Natural killer cell (primary cell): ENCODE results near the gene SMARCD1. TPM values are rescaled to one million over a fixed set of nuclear protein-coding genes. Genes with fewer than 3 reads are reported as not detected.
"Not testable (repeated sequence)": the region's sequence is repeated elsewhere in the genome, so short reads cannot be mapped to it uniquely, and the experiment has no call there.

Experiments used
- ATAC-seq, 3 donors: fragments of 150-1000 bp in 2 of 3; fragments of 200-7000 bp in 1 of 3; cut with Tn5 transposase; 1 replicate in 1 of 3; 2 replicates in 2 of 3; pipeline ENCODE4 v1.10.0; 2021; ENCODE audit warnings: mild to moderate bottlenecking in 2 of 3, moderate library complexity in 2 of 3
- DNase-seq, 2 donors: peaks; one replicate each; pipeline versions ENCODE4 v3.0.0 to v3.0.0-alpha.2; 2013 to 2021; ENCODE audit warnings: mixed read lengths in 1 of 2
- H3K27ac ChIP-seq: one replicate; pipeline ENCODE4 v1.5.1; 2013; ENCODE audit warnings: mild to moderate bottlenecking, low read length
- H3K27me3 ChIP-seq: one replicate; pipeline ENCODE4 v1.6.1; 2013; ENCODE audit warnings: low read length; ENCODE audit not compliant: control insufficient read depth, insufficient read depth
- H3K36me3 ChIP-seq: one replicate; pipeline ENCODE4 v1.6.1; 2013; ENCODE audit warnings: low read length; ENCODE audit not compliant: control insufficient read depth, insufficient read depth
- H3K4me1 ChIP-seq: one replicate; pipeline ENCODE4 v1.6.1; 2013; ENCODE audit warnings: low read length; ENCODE audit not compliant: control insufficient read depth, insufficient read depth
- H3K4me3 ChIP-seq: one replicate; pipeline ENCODE4 v1.5.1; 2013; ENCODE audit warnings: low read length
- H3K9me3 ChIP-seq: one replicate; pipeline ENCODE4 v1.6.1; 2013; ENCODE audit warnings: low read length; ENCODE audit not compliant: control insufficient read depth, insufficient read depth
- H3K27ac Mint-ChIP-seq, 2 donors: one replicate each; pipeline ENCODE4 v1.8.0; 2022; ENCODE audit warnings: mild to moderate bottlenecking in 2 of 2, mixed read lengths in 2 of 2, moderate library complexity in 1 of 2
- H3K27me3 Mint-ChIP-seq, 2 donors: one replicate each; pipeline ENCODE4 v1.8.0; 2022; ENCODE audit warnings: low read depth in 2 of 2, mixed read lengths in 2 of 2
- H3K36me3 Mint-ChIP-seq: one replicate; pipeline ENCODE4 v1.8.0; 2022; ENCODE audit warnings: mixed read lengths
- H3K4me1 Mint-ChIP-seq, 2 donors: one replicate each; pipeline ENCODE4 v1.8.0; 2022; ENCODE audit warnings: mixed read lengths in 2 of 2
- H3K4me3 Mint-ChIP-seq: one replicate; pipeline ENCODE4 v1.8.0; 2022; ENCODE audit warnings: mild to moderate bottlenecking, moderate library complexity, mixed read lengths
- H3K9me3 Mint-ChIP-seq, 2 donors: one replicate each; pipeline ENCODE4 v1.8.0; 2022; ENCODE audit warnings: mixed read lengths in 2 of 2
- WGBS: methylation state at CpG from one replicate; pipeline ENCODE4 v1.1.7; 2013; ENCODE audit warnings: missing lambda C conversion rate; ENCODE audit not compliant: insufficient coverage; 5-methylcytosine and 5-hydroxymethylcytosine counted together
- intact Hi-C: fragments of 100-400 bp; cut with micrococcal nuclease; formaldehyde crosslinking; loops from one replicate; pipeline ENCODE4 v1.14.2; 2022
- total RNA-seq, 4 donors: library from RNA; stranded (reverse); fragments of 120-200 nt in 1 of 4; gene quantifications; one replicate each; pipeline versions ENCODE4 v1.2.3 to v1.2.4, GENCODE V29; 2013 to 2022
- TF ChIP-seq, protein P1 (sequence below): fragments of 200-600 bp; IDR thresholded peaks from one replicate; pipeline ENCODE4 v1.8.0; 2022; ENCODE audit warnings: antibody characterized with exemption

The SMARCD1 gene
- total RNA-seq, 3 donors from 2014 or later (not counting 1 experiment from before 2014, with no cell fraction given): 81.3 to 97.0 (median 88.6) TPM

DNA sequence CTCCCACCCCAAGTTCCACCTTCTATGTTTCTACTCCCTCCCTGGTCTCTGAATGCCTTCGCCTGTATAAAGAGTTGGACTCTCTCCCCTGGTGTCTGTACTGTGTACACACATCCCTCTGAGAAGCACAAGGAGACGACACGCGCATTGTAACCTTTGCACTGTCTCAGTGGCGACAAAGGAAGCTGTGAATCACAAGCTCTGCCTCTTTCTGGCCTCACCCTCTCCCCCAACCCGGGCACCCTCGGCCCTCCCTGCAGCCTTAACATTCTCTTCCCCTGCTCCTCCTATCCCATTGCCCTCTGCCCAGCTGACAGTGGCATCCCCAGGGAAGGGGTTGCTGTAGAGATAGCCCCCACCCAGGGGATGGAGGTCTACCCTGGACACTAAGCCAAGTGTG is 2.5 kb upstream of the SMARCD1 start:
- no peaks in the 10 kb centered on the region for H3K27me3 ChIP-seq
- Mint-ChIP-seq H3K27me3 (peaks cover 0 to 6% of the 10 kb centered on the region in 2 donors), H3K27ac (no peak overlapping the region), H3K4me3 (no peak overlapping the region), H3K4me1 (peaks cover 19 to 23% of the 10 kb centered on the region in 2 donors), H3K9me3 (no peaks in the 10 kb centered on the region), H3K36me3 (peaks cover 6% of the 10 kb centered on the region)
- intact Hi-C loops: loop anchor here (10.0 kb wide), 1 partner anchor 232 kb away; no protein-coding TSS in a partner anchor
- no peak for DNase-seq
- peaks cover 13% of the 10 kb centered on the region for H3K4me1 ChIP-seq
- H3K9me3 ChIP-seq: no peaks in the 10 kb centered on the region
- TF ChIP-seq, protein P1, sequence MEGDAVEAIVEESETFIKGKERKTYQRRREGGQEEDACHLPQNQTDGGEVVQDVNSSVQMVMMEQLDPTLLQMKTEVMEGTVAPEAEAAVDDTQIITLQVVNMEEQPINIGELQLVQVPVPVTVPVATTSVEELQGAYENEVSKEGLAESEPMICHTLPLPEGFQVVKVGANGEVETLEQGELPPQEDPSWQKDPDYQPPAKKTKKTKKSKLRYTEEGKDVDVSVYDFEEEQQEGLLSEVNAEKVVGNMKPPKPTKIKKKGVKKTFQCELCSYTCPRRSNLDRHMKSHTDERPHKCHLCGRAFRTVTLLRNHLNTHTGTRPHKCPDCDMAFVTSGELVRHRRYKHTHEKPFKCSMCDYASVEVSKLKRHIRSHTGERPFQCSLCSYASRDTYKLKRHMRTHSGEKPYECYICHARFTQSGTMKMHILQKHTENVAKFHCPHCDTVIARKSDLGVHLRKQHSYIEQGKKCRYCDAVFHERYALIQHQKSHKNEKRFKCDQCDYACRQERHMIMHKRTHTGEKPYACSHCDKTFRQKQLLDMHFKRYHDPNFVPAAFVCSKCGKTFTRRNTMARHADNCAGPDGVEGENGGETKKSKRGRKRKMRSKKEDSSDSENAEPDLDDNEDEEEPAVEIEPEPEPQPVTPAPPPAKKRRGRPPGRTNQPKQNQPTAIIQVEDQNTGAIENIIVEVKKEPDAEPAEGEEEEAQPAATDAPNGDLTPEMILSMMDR: no peak
- H3K36me3 ChIP-seq: peaks cover 3% of the 10 kb centered on the region
- H3K4me3 ChIP-seq: no peak overlapping the region
- WGBS: 93% methylated on average over 7 of the region's 7 CpGs
- no peak overlapping the region for H3K27ac ChIP-seq
- ATAC-seq: no peak

DNA sequence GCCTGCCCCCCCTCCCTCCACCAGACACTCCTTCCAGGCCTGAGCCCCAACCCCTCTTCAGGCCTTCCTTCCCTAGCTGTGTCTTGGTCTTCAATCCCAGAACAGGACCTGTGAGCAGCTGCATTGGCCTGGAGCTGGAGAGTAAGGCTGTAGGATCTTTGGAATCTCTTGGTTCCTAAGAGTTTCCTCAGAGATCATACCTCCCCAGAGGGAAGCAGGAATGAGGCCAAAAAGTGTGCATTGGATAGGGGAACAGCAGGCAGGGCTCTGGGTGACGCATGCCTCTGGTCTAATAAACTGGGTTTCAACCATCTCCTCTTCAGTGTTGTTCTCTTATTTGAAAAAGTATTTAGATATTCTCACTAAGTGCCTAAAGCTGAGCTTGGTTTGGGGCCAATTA is 1.8 kb upstream of the SMARCD1 start:
- H3K4me1 ChIP-seq: peaks cover 13% of the 10 kb centered on the region
- no peaks in the 10 kb centered on the region for H3K27me3 ChIP-seq
- H3K27ac Mint-ChIP-seq: peak overlapping the region; percentile 66 to 78
- peak overlapping the region; percentile 86 for H3K4me3 Mint-ChIP-seq
- intact Hi-C loops: loop anchor here (10.0 kb wide), 1 partner anchor 232 kb away; no protein-coding TSS in a partner anchor
- no peaks in the 10 kb centered on the region for H3K9me3 Mint-ChIP-seq
- DNase-seq (no peak), ATAC-seq (no peak)
- H3K27me3 Mint-ChIP-seq: peaks cover 0 to 6% of the 10 kb centered on the region in 2 donors
- H3K4me3 ChIP-seq: no peak overlapping the region
- H3K4me1 Mint-ChIP-seq: peaks cover 25 to 30% of the 10 kb centered on the region in 2 donors
- H3K36me3 ChIP-seq: peaks cover 3% of the 10 kb centered on the region
- H3K9me3 ChIP-seq: no peaks in the 10 kb centered on the region
- no peak overlapping the region for H3K27ac ChIP-seq
- 88% methylated on average over 1 of the region's 1 CpG for WGBS
- TF ChIP-seq, protein P1: no peak
- peaks cover 6% of the 10 kb centered on the region for H3K36me3 Mint-ChIP-seq

DNA sequence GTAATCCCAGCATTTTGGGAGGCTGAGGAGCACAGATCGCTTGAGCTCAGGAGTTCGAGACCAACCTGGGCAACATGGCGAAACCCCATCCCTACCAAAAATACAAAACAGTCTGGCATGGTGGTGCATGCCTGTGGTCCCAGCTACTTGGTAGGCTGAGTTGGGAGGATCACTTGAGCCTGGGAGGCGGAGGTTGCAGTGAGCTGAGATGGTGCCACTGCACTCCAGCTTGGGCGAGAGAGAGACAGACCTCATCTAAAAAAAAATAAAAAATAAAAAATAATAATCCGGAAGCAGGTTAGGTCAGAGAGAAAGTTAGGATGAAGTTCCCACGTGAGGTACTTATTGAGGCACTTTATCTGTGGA is 750 bp upstream of the SMARCD1 start:
- 51% methylated on average over 5 of the region's 7 CpGs for WGBS
- Histone ChIP-seq H3K27ac (peak overlapping the region; percentile 86), H3K36me3 (peaks cover 11% of the 10 kb centered on the region), H3K4me3 (peak overlapping the region; percentile 61), H3K4me1 (peaks cover 13% of the 10 kb centered on the region)
- DNase-seq, H3K36me3 Mint-ChIP-seq, H3K9me3 ChIP-seq, ATAC-seq, H3K27me3 Mint-ChIP-seq, H3K27me3 ChIP-seq, H3K9me3 Mint-ChIP-seq: not testable (repeated sequence)
- Mint-ChIP-seq H3K27ac (peak overlapping the region; percentile 89 to 94), H3K4me3 (peak overlapping the region; percentile 94), H3K4me1 (peaks cover 33 to 38% of the 10 kb centered on the region in 2 donors)
- intact Hi-C loops: loop anchor here (10.0 kb wide), 1 partner anchor 230 kb away; no protein-coding TSS in a partner anchor

DNA sequence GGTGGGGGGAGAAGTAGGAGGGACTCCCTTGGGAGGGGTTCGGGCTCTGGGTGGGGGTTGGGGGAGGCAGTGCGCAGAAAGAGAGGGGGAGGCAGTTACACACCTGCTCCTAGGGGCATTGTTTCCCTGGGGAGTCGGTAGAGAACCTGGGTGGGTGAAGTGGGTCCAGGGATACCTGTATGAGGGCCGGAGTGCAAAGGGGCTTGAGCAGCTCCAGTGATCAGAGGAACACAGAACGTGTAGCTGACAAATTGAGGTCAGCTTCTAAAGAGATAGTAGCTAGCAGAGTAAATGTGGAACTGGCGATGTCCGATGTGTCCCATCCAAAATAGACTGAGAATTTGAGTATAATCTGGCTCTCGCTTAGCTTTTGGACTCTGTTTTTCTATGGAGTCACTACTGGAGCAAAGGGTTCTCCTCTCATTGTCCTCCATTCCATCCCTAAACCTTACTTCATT is 502 bp downstream of the SMARCD1 start:
- H3K4me1 Mint-ChIP-seq: peaks cover 33 to 38% of the 10 kb centered on the region in 2 donors
- Histone ChIP-seq H3K27ac (peak overlapping the region; percentile 86), H3K9me3 (no peaks in the 10 kb centered on the region), H3K4me1 (peaks cover 13% of the 10 kb centered on the region), H3K4me3 (peak overlapping the region; percentile 61), H3K27me3 (no peaks in the 10 kb centered on the region), H3K36me3 (peaks cover 22% of the 10 kb centered on the region)
- H3K27ac Mint-ChIP-seq: peak overlapping the region; percentile 89 to 94
- intact Hi-C loops: loop anchor here (1.0 to 10.0 kb wide), 2 partner anchors 26 to 229 kb away; no protein-coding TSS in a partner anchor
- ATAC-seq (peak in 2 of 3 donors; percentile 8 to 9), DNase-seq (no peak)
- peaks cover 6% of the 10 kb centered on the region for H3K36me3 Mint-ChIP-seq
- H3K9me3 Mint-ChIP-seq: no peaks in the 10 kb centered on the region
- H3K4me3 Mint-ChIP-seq: peak overlapping the region; percentile 89
- H3K27me3 Mint-ChIP-seq: no peaks in the 10 kb centered on the region
- TF ChIP-seq, protein P1: no peak
- 20% methylated on average over 8 of the region's 8 CpGs for WGBS
